GM23338 (cell line): ENCODE results near the gene GPR146.

Source experiments
- CREB1 ChIP-seq: fragments of 250-450 bp; sonication (Bioruptor Pico); IDR thresholded peaks from 2 replicates; pipeline ENCODE4 v1.5.0; 2020; ENCODE audit warnings: low read depth, mild to moderate bottlenecking, moderate library complexity
- CTCF ChIP-seq, 2 experiments: fragments of 200-600 bp in 1 of 2; sonication (generic) in 1 of 2; conservative IDR thresholded peaks; 2 replicates each; pipeline versions ENCODE4 v1.5.1 to v1.6.1; 2016 to 2017; ENCODE audit warnings: antibody characterized with exemption in 2 of 2, low read depth in 2 of 2, mild to moderate bottlenecking in 2 of 2, moderate library complexity in 1 of 2
- ETS1 ChIP-seq: IDR thresholded peaks from 2 replicates; pipeline ENCODE4 v1.6.1; 2016; ENCODE audit warnings: antibody characterized with exemption
- EZH2 ChIP-seq: fragments of 200-600 bp; sonication (generic); IDR thresholded peaks from one replicate; pipeline ENCODE4 v1.8.0; 2017; ENCODE audit warnings: antibody characterized with exemption, mild to moderate bottlenecking, low read depth; ENCODE audit not compliant: unreplicated experiment
- EZH2phosphoT487 ChIP-seq: fragments of 200-600 bp; sonication (generic); IDR thresholded peaks from one replicate; pipeline ENCODE4 v1.8.1; 2018; ENCODE audit warnings: antibody characterized with exemption; ENCODE audit not compliant: unreplicated experiment
- JUNB ChIP-seq: IDR thresholded peaks from one replicate; pipeline ENCODE4 v1.6.1; 2016; ENCODE audit warnings: antibody characterized with exemption; ENCODE audit not compliant: unreplicated experiment
- NANOG ChIP-seq: IDR thresholded peaks from 2 replicates; pipeline ENCODE4 v1.6.1; 2016; ENCODE audit warnings: antibody characterized with exemption, borderline replicate concordance
- POLR2AphosphoS5 ChIP-seq: IDR thresholded peaks from 2 replicates; pipeline ENCODE4 v1.6.1; 2016; ENCODE audit warnings: antibody characterized with exemption, low read depth
- REST ChIP-seq: IDR thresholded peaks from one replicate; pipeline ENCODE4 v1.6.1; 2018; ENCODE audit warnings: antibody characterized with exemption; ENCODE audit not compliant: unreplicated experiment
- STAT1 ChIP-seq: IDR thresholded peaks from one replicate; pipeline ENCODE4 v1.6.1; 2016; ENCODE audit warnings: antibody characterized with exemption; ENCODE audit not compliant: unreplicated experiment
- ZNF114 ChIP-seq: fragments of 250-450 bp; sonication (Bioruptor Pico); IDR thresholded peaks from 2 replicates; pipeline ENCODE4 v1.5.0; 2020; ENCODE audit warnings: mild to moderate bottlenecking, moderate library complexity
- ZNF331 ChIP-seq: fragments of 250-450 bp; sonication (Bioruptor Pico); IDR thresholded peaks from 2 replicates; pipeline ENCODE4 v1.5.0; 2020; ENCODE audit warnings: low read depth, mild to moderate bottlenecking, moderate library complexity
- ZNF462 ChIP-seq: fragments of 250-450 bp; sonication (Bioruptor Pico); IDR thresholded peaks from 2 replicates; pipeline ENCODE4 v1.5.0; 2020; ENCODE audit warnings: mild to moderate bottlenecking, moderate library complexity

GRCh38 chr7:1050956-1051690 lies 6.8 kb downstream of the GPR146 start:
- no peak for TF ChIP-seq POLR2AphosphoS5
- TF ChIP-seq EZH2, result no peak
- no peak for TF ChIP-seq CTCF (conservative IDR thresholded peaks at IDR 0.05; ENCODE audit: low read depth in 2 of 2)
- no peak for TF ChIP-seq EZH2phosphoT487
- TF ChIP-seq REST, result no peak
- no peak for TF ChIP-seq JUNB
- TF ChIP-seq CREB1 (CRISPR knock-in tag), result no peak
- TF ChIP-seq ETS1, result no peak
- no peak for TF ChIP-seq ZNF462 (CRISPR knock-in tag)
- TF ChIP-seq NANOG, result no peak
- TF ChIP-seq ZNF114, result no peak
- TF ChIP-seq STAT1, result no peak
- TF ChIP-seq ZNF331 (CRISPR knock-in tag), result no peak
